HuH-7 (cell line): Measurements from ENCODE around the gene TNNT2.
A peak's percentile ranks its signal among the peaks of the same experiment; 100 is the strongest.

ENCODE experiments used
- DNase-seq: peaks from one replicate; pipeline ENCODE4 v3.0.0; 2011; ENCODE audit warnings: low spot score

TNNT2 gene

GRCh38 chr1:201401700-201402099 lies 24.2 kb upstream of the TNNT2 start:
- no peak for DNase-seq

- no peak for DNase-seq
Measured at GRCh38 chr1:201400852-201401230, 23.4 kb upstream of the TNNT2 start.

DNA sequence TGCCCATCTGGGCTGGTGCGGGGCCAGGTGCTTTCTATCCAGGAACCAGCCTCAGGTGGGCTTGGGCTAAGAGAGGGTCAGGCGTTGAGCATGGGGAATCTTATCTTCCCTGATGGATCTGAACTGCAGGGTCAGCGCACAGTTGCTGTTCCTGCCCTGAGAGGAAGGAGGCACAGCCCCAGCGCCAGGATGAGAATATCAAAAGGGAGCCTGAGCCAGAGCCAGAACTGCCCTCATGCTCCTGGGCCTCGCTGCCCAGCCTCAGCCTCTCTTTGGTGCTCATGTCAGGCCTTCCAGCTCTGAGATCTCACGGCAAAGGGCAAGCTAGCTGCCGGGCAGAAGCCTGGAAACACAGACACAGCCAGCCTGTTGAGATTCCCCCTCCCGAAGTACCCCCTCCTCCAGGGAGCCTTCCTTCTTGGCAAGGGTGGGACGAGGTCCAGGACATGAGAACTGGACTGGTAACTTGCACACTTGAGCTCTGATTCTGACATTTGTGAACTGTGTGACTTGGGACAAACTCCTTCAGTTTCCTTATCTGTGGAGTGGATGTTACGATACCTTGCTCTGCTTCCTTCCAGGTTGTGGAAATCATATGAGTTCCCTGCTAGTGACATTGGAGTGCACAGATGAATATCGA lies 22.9 kb upstream of the TNNT2 start:
- no peak for DNase-seq

DNA sequence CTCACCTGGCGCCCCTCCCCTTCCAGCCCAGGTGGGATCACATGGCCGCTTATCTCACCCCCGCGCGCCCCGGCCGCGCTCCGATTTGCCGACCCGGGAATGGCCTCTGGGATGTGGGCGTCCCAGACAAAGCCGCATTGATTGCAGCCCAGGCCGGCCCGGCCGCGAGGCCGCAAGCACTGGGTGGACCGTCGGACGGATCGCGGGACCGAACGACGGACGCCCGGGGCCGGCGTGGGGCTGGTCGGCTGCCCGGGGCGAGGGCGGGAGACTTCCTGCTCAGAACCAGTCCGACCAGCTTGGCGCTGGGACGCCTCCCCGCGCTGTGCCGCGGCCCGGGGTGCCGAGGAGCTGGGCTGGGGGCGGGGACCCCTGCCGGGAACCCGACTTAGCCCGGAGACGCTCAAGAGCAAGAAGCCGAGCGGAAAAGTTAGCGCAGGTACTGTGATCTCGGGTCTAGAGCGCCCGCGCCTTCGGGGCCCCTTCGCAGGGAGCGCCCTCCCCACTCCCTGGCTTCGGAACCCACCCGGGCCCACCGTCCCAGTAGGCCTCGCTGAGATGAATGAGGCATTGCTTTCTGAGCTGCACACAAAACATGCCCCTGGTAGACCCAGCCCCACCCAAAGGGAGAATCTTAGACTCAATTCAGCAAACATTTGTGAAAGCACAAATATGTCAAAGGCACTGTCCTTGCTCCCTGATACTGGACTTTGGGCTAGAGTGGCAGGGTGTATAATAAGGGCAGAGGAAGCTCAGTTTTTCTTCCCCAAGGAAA lies 22.1 kb upstream of the TNNT2 start:
- peak; percentile 75 for DNase-seq

DNA sequence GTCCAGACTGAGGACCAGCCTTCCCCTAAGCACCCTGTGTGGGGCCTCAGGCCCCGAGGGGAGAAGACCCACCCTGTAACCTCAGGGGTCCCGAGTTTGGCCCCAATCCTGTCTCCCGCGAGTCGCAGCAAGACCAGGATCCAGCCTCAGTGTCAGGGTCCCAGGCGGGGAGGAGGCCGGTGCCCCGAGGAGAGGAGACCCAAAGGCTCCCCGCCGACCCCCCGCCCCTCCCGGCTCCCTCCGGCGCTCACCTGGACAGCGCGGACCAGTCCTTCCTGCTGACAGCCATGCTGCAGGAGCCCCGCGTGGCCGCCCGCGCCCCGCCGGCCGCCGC lies 21.5 kb upstream of the TNNT2 start, which contains the start of gene LAD1:
LAD1 (minus strand) TSS at position 307 of the 334 bp plus-strand sequence; CDS start at position 289, 18 bp downstream.
- no peak for DNase-seq

DNA sequence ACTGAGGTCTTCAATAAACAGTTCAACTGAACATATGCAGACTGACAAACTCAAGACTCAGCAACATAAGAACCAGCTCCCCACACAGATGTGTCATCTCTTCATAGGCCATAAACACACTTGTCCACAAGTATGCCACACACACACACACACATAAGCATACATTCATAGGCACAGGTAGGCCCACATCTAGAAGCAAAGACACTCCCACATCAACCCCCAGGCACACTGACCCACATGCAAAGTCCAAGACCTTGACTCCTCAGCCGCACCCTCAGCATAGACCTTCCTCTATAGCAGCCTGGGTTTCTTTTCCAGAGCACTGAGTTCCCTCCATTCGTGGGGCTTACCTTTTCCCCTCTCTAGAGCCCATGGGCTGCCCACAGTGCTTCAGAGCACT lies 20.2 kb upstream of the TNNT2 start:
- DNase-seq: peak; percentile 40

GRCh38 chr1:201396861-201397464 lies 19.5 kb upstream of the TNNT2 start:
- DNase-seq: peak; percentile 84

DNA sequence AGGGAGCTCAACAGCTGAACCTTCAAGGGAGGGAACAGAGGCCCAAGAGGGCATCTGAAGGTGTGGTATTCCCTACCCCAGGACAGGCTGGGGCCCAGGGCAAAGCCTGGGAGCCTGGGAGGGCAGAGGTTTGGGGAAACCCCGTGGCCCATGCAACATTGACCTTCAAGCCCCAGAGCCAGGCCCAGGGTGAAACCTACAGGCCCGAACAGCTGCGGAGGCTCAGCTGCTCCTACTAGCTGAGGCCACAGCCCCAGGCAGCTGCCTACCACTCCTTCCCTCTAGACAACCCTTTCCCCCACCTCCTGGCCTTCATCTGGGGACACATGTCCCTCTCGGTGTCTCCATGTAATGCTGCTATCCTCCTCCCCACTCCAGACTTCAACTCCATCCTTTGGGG lies 18.5 kb upstream of the TNNT2 start:
- DNase-seq: no peak

DNA sequence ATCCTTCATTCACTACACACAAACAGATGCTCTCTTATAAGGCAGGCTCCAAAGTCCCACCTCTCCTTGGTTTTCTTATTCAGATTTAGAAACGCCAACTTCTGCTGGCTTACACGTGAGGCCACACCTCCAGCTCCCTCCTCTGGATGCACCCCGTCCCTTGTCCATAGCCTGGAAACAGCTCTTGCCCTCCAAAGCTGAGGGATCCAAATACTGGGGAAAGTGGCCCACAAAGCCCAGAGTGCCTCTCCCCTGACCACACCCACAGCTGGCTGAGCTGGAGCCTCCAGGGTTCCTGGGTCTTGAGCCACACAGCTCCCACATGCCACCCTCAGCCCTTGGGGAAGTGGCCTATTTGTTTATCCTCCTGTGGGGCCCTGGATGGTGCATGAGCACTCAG lies 17.1 kb upstream of the TNNT2 start:
- no peak for DNase-seq

DNA sequence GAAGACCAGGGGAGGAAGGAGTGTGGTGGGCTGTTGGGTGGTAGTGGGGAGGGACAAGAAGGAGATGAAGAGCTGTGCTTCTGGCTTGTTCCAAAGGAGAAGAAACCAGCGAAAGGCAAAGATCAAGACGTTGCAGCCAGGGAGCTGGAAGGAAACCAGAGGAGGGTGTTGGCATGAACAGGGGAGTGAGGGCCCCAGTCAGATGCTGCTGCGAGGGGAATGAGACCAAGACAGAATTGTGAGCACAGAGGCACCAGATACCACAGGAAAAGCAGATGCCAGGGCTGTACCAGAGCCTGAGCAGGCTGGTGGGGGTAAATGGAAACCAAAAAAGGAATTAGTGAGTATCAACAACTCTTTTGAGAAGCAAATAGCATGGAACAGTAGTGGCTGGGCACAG lies 15.6 kb upstream of the TNNT2 start:
- DNase-seq: no peak

GRCh38 chr1:201391651-201392511 lies 14.4 kb upstream of the TNNT2 start:
- no peak for DNase-seq

DNA sequence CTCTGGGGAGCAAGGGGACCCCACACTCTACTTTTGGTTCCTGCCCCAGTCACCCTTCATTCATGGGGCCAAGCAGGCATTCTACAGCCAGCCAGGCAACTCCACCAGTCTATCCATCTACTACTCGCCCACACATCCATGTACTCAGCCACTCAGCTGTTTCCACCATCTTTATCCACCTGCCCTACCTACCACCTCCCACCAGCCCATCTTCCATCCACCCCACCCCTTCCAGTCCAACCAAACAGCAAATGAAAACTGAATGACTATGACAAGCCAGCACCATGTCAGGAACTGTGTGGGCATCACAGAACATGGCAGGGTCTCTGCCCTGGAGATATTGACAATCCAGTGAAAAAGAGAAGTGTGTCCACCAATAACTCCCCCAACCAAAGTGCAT lies 13.7 kb upstream of the TNNT2 start:
- no peak for DNase-seq

DNA sequence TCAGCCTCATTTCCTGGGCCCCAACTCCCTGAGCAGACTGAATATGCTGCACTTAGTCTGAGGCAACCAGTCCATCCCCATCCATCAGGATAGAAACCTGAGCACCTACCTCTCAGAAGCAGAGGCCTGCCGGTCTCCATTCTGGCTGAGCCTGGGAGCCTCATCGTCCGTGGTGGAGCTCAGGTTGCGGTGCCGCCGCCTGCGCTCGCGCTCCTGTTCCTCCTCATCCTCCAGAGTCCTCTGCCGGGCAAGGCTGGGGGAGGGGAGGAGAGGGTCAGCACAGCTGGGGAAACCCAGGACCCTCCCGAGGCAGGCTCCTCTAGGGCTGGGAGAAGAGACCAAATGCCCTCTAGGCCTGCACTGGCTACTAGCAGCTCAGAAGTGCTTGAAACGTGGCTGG lies 11.6 kb upstream of the TNNT2 start:
- DNase-seq: no peak

DNA sequence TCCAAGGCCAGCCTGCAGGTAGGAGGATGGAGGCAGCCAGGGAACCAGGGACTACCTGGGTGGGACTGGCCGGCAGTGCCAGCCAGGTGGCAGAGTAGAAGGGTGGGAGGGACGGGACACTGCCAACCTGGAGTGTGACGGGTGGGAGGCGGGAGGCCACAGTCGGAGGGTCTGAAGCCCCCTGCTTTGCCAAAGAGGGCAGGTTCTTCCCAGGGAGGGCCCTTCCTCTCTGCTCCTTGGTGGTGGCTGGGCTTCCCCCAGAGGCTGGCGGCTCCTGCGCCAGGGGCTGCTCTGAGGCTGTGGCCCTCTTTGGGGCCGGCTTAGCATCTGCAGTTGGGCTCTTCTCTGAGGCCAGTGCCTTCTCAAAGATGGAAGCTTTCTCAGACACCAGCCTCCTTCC lies 8.7 kb upstream of the TNNT2 start:
- DNase-seq: no peak

- peak; percentile 90 for DNase-seq
Measured at GRCh38 chr1:201385299-201385891, 7.9 kb upstream of the TNNT2 start.

DNA sequence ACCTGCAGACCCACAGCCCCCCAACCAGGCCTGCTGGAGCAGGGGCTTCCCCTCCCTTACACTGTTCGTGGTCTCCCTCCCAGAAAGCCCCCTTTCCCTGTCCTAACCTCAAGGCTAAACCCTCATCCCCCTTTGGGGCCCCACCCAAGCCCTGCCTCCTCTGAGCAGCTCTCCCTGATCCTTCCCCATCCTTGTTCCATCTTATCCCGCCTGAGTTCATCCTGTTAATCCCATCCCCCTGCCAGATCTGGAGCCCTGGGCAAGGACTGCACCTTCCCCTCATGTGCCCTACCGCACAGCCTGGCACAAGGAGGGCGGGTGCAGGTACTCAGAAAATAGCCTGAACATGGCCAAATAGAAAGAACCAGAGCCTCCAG lies 6.9 kb upstream of the TNNT2 start:
- no peak for DNase-seq

DNA sequence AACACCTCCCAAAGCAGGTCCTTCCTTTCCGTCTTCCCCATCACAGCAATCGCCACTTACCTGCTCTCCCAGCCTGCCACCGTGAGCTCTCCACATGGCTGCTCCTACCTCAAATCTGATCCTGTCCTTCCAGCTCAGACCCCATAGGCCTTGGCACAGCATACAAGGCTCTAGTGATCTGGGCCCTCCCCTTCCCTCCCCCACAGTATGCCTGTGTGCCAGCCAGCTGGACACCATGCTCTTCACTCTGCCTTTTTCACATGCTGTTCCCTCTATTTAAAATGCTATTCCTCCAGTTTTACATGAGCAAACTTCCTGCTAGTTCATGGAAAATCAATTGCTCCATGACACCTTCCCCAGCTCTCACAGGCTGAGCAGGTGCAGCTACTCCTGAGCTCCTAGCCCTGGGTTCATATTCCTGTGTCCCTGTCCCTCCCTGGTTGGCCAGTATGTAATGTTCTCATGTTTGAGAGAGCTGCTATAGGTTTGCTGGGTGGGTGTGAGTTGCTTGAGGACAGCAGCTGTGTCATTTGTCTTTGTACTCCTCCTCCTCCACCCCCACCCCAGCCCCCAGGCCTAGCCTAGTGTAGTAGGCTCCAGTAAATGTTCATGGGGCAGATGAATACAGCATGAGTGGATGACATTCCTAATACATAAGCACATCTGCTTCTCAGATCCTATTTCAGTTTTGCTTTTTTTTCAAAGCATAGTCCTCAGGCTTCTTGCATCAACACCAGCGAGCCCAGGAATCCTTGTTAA lies 6.3 kb upstream of the TNNT2 start:
- DNase-seq: no peak

- no peak for DNase-seq
Measured at GRCh38 chr1:201381130-201381529, 3.6 kb upstream of the TNNT2 start.

DNA sequence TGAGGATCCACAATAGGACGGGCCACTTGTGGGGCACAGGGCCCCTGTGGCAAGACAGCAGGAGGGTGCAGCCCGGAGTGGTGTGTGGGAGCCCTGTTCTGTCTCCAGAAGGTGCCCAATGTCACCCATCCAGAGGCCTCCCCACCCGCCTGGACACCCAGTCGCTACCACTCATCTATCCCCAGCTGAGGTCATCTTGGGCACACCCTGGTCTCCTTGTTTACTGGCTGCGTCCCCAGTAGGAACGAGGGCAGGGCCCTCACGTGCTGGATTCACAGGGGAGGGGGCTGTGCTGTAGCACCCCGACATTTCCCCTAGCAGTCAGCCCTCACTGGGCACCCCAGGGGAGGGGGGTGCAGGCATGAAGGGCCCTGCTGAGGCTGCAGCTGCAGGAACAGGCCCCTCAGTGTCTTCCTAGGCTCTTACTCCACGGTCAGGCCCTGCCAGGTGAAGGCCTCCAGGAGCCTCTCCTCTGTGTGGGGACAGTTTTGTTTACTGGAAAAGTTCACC lies 2.3 kb upstream of the TNNT2 start:
- no peak for DNase-seq

- DNase-seq: no peak
Measured at GRCh38 chr1:201378804-201379203, 1.3 kb upstream of the TNNT2 start.
